ENCODE results near the gene ARHGEF6.

DNA sequence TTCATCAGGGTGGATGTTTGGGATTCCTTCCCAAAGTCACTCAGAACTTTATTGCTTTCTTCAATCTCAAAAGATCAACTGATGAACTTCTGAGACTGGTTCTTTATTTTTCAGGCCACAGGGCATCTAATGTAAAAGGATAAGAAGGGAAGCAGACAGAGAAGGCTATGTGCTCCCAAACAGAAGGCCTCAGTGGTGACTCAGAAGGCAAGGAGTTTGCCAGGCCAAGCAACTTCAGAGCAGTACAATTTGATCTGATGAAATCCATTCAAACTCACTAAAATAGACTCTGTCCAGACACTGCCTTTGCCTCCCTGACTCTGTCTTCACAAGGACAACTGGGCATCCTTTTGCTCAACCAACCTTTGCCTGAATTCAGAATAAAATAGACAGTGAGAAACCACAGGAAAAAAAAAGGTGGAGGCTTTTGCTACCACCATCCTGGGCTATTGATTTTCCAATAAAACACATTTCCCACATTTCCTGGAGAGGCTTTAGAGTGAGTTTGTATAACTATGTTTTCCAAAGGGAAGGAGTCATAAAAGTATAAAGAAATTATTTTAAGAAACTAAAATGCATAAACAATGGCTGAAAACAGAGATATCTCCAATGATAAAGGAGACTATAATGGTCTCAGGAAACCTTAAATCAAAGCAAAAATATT lies 55.2 kb downstream of the ARHGEF6 start:
- TF ChIP-seq, protein P1, sequence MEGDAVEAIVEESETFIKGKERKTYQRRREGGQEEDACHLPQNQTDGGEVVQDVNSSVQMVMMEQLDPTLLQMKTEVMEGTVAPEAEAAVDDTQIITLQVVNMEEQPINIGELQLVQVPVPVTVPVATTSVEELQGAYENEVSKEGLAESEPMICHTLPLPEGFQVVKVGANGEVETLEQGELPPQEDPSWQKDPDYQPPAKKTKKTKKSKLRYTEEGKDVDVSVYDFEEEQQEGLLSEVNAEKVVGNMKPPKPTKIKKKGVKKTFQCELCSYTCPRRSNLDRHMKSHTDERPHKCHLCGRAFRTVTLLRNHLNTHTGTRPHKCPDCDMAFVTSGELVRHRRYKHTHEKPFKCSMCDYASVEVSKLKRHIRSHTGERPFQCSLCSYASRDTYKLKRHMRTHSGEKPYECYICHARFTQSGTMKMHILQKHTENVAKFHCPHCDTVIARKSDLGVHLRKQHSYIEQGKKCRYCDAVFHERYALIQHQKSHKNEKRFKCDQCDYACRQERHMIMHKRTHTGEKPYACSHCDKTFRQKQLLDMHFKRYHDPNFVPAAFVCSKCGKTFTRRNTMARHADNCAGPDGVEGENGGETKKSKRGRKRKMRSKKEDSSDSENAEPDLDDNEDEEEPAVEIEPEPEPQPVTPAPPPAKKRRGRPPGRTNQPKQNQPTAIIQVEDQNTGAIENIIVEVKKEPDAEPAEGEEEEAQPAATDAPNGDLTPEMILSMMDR (conservative IDR thresholded peaks at IDR 0.05; ENCODE audit: low read length): no peak
- TF ChIP-seq EZH2phosphoT487 (IDR thresholded peaks at IDR 0.05; ENCODE audit: borderline replicate concordance): no peak

Measured in Loucy (cell line).